DND-41 (cell line): ENCODE data around the gene RGS17.

Experiments
- CTCF ChIP-seq: IDR thresholded peaks from 2 replicates; pipeline ENCODE4 v1.5.1; 2012; ENCODE audit warnings: borderline replicate concordance, low read length, moderate library complexity, mild to moderate bottlenecking; ENCODE audit not compliant: poor library complexity, severe bottlenecking; ENCODE audit errors: extremely low read depth
- EZH2 ChIP-seq: IDR thresholded peaks from 3 replicates; pipeline ENCODE4 v1.6.1; 2012; ENCODE audit warnings: borderline replicate concordance, low read depth, mild to moderate bottlenecking, moderate library complexity, low read length, inconsistent platforms; ENCODE audit not compliant: severe bottlenecking

- no peak for TF ChIP-seq CTCF
- TF ChIP-seq EZH2: no peak
Observed at GRCh38 chr6:153149891-153150290, 18.8 kb upstream of the RGS17 start.
